B cell (primary cell): ENCODE measurements around the gene RNF150. TPM values are rescaled to one million over a fixed set of nuclear protein-coding genes. Genes with fewer than 3 reads are reported as not detected.

Experiments
- ATAC-seq: fragments of 200-7000 bp; cut with Tn5 transposase; one replicate; pipeline ENCODE4 v1.10.0; 2021; ENCODE audit warnings: low read depth, mild to moderate bottlenecking, moderate number of reproducible peaks, moderate library complexity
- CTCF ChIA-PET: fragments of 350-600 bp; sonication (Branson Sonifier 250); formaldehyde crosslinking; loops from one replicate; lab custom pipeline; 2021; ENCODE audit warnings: antibody characterized with exemption, inconsistent platforms; lab: Charles Lee
- POLR2A ChIA-PET: fragments of 350-600 bp; sonication (Branson Sonifier 250); formaldehyde crosslinking; loops from one replicate; lab custom pipeline; 2021; ENCODE audit warnings: antibody characterized with exemption; lab: Charles Lee
- DNase-seq: peaks from one replicate; pipeline ENCODE4 v3.0.0; 2013
- H2AFZ ChIP-seq: 2 replicates; pipeline ENCODE4 v1.6.1; 2012; ENCODE audit warnings: mild to moderate bottlenecking, low read depth, low read length; ENCODE audit not compliant: insufficient read depth, poor library complexity, severe bottlenecking
- H3K27ac ChIP-seq, 2 donors: 1 replicate in 1 of 2; 2 replicates in 1 of 2; pipeline ENCODE4 v1.5.1; 2012 to 2013; ENCODE audit warnings: low read length in 2 of 2, mild to moderate bottlenecking in 2 of 2, moderate library complexity in 1 of 2
- H3K27me3 ChIP-seq, 4 experiments: fragments of 200-600 bp in 1 of 4; sonication (generic) in 1 of 4; replicated peaks in 1 of 4; 1 replicate in 2 of 4; 2 replicates in 2 of 4; pipeline versions ENCODE4 v1.6.1 to v1.7.0; 2013 to 2016; ENCODE audit warnings: low read length in 3 of 4, mild to moderate bottlenecking in 2 of 4, mixed read lengths in 1 of 4, moderate library complexity in 1 of 4; ENCODE audit not compliant: insufficient read depth in 4 of 4, control insufficient read depth in 3 of 4; ENCODE audit errors: control extremely low read depth in 1 of 4
- H3K36me3 ChIP-seq, 2 experiments: replicated peaks in 1 of 2; 1 replicate in 1 of 2; 2 replicates in 1 of 2; pipeline versions ENCODE4 v1.6.1 to v1.7.1; 2013; ENCODE audit warnings: low read length in 1 of 2; ENCODE audit not compliant: insufficient read depth in 2 of 2, control insufficient read depth in 1 of 2; ENCODE audit errors: control extremely low read depth in 1 of 2, extremely low read depth in 1 of 2
- H3K4me1 ChIP-seq, 2 donors: fragments of 200-600 bp in 1 of 2; sonication (generic) in 1 of 2; 1 replicate in 1 of 2; 2 replicates in 1 of 2; pipeline versions ENCODE4 v1.5.1 to v1.6.1; 2013 to 2017; ENCODE audit warnings: low read length in 2 of 2; ENCODE audit not compliant: control insufficient read depth in 2 of 2, insufficient read depth in 2 of 2
- H3K4me2 ChIP-seq: replicated peaks from 2 replicates; pipeline ENCODE3; 2012; ENCODE audit warnings: mild to moderate bottlenecking, low read depth, low read length; ENCODE audit not compliant: poor library complexity, severe bottlenecking
- H3K4me3 ChIP-seq, 5 experiments: fragments of 200-600 bp in 1 of 5; sonication (generic) in 1 of 5; 1 replicate in 3 of 5; 2 replicates in 2 of 5; pipeline versions ENCODE4 v1.5.1 to v1.7.0; 2011 to 2016; ENCODE audit warnings: low read length in 4 of 5, mild to moderate bottlenecking in 4 of 5, low read depth in 2 of 5, control low read depth in 1 of 5, moderate library complexity in 1 of 5; ENCODE audit not compliant: insufficient read depth in 1 of 5; ENCODE audit errors: control extremely low read depth in 1 of 5, extremely low read depth in 1 of 5
- H3K79me2 ChIP-seq: fragments of 200-600 bp; sonication (generic); one replicate; pipeline ENCODE4 v1.6.0; 2016; ENCODE audit warnings: low read length; ENCODE audit not compliant: control insufficient read depth, insufficient read depth
- H3K9ac ChIP-seq: fragments of 200-600 bp; sonication (generic); 2 replicates; pipeline ENCODE4 v1.6.1; 2017; ENCODE audit warnings: mild to moderate bottlenecking, low read length, moderate library complexity
- H3K9me3 ChIP-seq, 3 donors: one replicate each; pipeline versions ENCODE4 v1.6.1 to v1.7.1; 2013; ENCODE audit warnings: low read length in 2 of 3; ENCODE audit not compliant: control insufficient read depth in 2 of 3, insufficient read depth in 1 of 3; ENCODE audit errors: control extremely low read depth in 1 of 3
- H4K20me1 ChIP-seq: 2 replicates; pipeline ENCODE4 v1.6.0; 2012; ENCODE audit warnings: mild to moderate bottlenecking, low read length; ENCODE audit not compliant: insufficient read depth, control insufficient read depth, poor library complexity, severe bottlenecking
- H3K27ac Mint-ChIP-seq: one replicate; pipeline ENCODE4 v1.8.0; 2021; ENCODE audit warnings: mixed read lengths
- H3K27me3 Mint-ChIP-seq: one replicate; pipeline ENCODE4 v1.8.0; 2021; ENCODE audit warnings: mixed read lengths
- H3K4me1 Mint-ChIP-seq: one replicate; pipeline ENCODE4 v1.8.0; 2021; ENCODE audit warnings: mixed read lengths
- H3K4me3 Mint-ChIP-seq: one replicate; pipeline ENCODE4 v1.8.0; 2021; ENCODE audit warnings: mixed read lengths
- H3K9me3 Mint-ChIP-seq: one replicate; pipeline ENCODE4 v1.8.0; 2022; ENCODE audit warnings: mixed read lengths; ENCODE audit not compliant: insufficient read depth
- EZH2 ChIP-seq: IDR thresholded peaks from 2 replicates; pipeline ENCODE4 v1.6.1; 2012; ENCODE audit warnings: borderline replicate concordance, low read depth, mild to moderate bottlenecking, moderate library complexity, low read length; ENCODE audit not compliant: insufficient read depth, poor library complexity, severe bottlenecking
- WGBS: methylation state at CpG from one replicate; pipeline ENCODE4 v1.1.5; 2013; ENCODE audit warnings: missing lambda C conversion rate; ENCODE audit not compliant: insufficient coverage; 5-methylcytosine and 5-hydroxymethylcytosine counted together
- intact Hi-C: fragments of 100-400 bp; cut with micrococcal nuclease; formaldehyde crosslinking; loops from one replicate; pipeline ENCODE4 v1.10.0; 2022
- polyA plus RNA-seq: library from polyadenylated mRNA; depleted of rRNA; stranded (reverse); fragments of >200 nt; gene quantifications from 2 replicates; pipeline ENCODE4 v1.2.3, GENCODE V29; 2012
- total RNA-seq, 2 donors: library from RNA; stranded (reverse); fragments of 120-200 nt in 1 of 2; gene quantifications; 1 replicate in 1 of 2; 2 replicates in 1 of 2; pipeline versions ENCODE4 v1.2.3 to v1.2.4, GENCODE V29; 2013 to 2022
- TF ChIP-seq, protein P1 (sequence below): fragments of 200-600 bp; IDR thresholded peaks from one replicate; pipeline ENCODE4 v1.8.0; 2022; ENCODE audit warnings: antibody characterized with exemption, mild to moderate bottlenecking

Gene RNF150
- total and polyA plus RNA-seq, 2 donors (not counting 1 experiment from before 2014, with no cell fraction given) = not detected

DNA sequence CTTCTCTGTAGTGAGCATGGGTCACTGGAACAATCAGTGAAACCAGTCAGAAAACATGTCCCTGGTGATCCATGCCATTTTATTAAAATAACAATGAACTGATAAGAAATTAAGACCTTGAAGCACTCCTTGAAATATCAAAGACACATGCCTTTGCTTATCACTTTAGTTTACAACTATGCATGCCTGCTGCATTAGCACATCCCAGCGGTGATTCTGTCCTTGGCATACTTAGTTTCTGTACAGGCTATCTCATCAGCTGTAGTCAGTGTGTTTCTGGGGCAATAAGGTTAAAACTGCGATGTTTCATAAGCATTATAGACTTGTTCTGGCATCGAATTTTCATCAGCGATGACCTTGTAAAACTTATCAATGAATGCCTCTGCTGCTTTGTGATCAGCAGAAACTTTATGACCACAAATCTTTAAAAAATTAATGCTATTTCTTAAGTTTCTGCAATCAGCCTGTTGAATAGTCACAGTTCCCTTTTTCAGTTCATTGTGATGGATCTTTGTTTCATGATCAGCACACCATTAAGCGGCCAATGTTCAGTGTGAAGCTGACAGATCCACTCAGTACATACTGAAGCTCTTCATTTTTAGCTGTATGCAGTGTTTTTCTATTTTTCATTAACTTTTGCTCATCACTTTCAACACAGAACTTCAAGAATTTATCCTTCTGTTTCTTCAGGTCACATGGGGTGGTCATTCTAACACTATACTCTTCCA is 150.5 kb downstream of the RNF150 start:
- H3K4me1 ChIP-seq = no peaks in the 10 kb centered on the region
- CTCF ChIA-PET = no interaction called here
- no peaks in the 10 kb centered on the region for H3K9me3 ChIP-seq
- H3K9ac ChIP-seq = no peak overlapping the region
- TF ChIP-seq EZH2 = no peak
- TF ChIP-seq, protein P1, sequence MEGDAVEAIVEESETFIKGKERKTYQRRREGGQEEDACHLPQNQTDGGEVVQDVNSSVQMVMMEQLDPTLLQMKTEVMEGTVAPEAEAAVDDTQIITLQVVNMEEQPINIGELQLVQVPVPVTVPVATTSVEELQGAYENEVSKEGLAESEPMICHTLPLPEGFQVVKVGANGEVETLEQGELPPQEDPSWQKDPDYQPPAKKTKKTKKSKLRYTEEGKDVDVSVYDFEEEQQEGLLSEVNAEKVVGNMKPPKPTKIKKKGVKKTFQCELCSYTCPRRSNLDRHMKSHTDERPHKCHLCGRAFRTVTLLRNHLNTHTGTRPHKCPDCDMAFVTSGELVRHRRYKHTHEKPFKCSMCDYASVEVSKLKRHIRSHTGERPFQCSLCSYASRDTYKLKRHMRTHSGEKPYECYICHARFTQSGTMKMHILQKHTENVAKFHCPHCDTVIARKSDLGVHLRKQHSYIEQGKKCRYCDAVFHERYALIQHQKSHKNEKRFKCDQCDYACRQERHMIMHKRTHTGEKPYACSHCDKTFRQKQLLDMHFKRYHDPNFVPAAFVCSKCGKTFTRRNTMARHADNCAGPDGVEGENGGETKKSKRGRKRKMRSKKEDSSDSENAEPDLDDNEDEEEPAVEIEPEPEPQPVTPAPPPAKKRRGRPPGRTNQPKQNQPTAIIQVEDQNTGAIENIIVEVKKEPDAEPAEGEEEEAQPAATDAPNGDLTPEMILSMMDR = no peak
- no peak overlapping the region for H3K4me3 ChIP-seq
- H3K27me3 ChIP-seq = peaks cover 0 to 4% (median 0%) of the 10 kb centered on the region in 4 experiments
- no peak overlapping the region for H3K4me3 Mint-ChIP-seq
- H3K27ac Mint-ChIP-seq = no peak overlapping the region
- H3K4me2 ChIP-seq = no peak overlapping the region
- H2AFZ ChIP-seq = no peak overlapping the region
- intact Hi-C loops = no loop called here
- H4K20me1 ChIP-seq = no peaks in the 10 kb centered on the region
- no peaks in the 10 kb centered on the region for H3K9me3 Mint-ChIP-seq
- WGBS = 87% methylated on average over 4 of the region's 5 CpGs
- H3K36me3 ChIP-seq = no peaks in the 10 kb centered on the region
- DNase-seq (no peak), ATAC-seq (no peak)
- no peaks in the 10 kb centered on the region for H3K79me2 ChIP-seq
- POLR2A ChIA-PET = no interaction called here
- H3K4me1 Mint-ChIP-seq = no peaks in the 10 kb centered on the region
- H3K27me3 Mint-ChIP-seq = peaks cover under 1% of the 10 kb centered on the region
- no peak overlapping the region for H3K27ac ChIP-seq

DNA sequence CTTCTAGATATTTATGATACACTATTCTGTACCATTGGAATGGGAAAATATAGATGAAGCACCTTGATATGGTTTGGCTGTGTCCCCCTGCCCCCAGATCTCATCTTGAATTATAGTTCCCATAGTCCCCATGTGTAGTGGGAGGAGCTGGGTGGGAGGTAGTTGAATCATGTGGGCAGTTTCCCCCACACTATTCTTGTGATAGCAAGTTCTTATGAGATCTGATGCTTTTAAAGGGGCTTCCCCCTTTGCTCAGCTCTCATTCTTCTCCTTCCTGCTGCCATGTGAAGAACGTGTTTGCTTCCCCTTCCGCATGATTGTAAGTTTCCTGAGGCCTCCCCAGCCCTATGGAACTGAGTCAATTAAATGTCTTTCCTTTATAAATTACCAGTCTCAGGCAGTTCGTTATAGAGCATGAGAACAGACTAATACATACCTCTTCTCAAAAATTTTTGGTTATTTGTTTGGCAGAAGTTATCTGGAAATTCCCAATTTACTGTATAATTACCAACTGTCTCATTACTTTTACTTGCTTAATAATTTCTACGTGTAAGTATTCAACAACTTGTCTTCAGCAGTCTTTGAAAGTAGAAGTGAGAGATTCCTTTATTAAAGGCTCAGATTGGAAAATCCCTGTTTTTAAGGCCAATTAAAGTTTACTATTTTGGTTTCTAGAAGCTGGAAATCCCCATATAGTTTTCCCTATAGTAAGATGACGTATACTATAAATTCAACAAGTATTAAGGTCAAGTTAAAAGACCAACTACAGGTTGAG is 152.7 kb downstream of the RNF150 start:
- H3K4me3 ChIP-seq = no peak overlapping the region
- no peak overlapping the region for H3K27ac ChIP-seq
- H3K9me3 ChIP-seq = no peaks in the 10 kb centered on the region
- no peak overlapping the region for H3K9ac ChIP-seq
- ChIA-PET CTCF (no interaction called here), POLR2A (no interaction called here)
- ATAC-seq (no peak), DNase-seq (no peak)
- TF ChIP-seq, protein P1 = no peak
- H3K4me2 ChIP-seq = no peak overlapping the region
- no peak overlapping the region for H2AFZ ChIP-seq
- H3K79me2 ChIP-seq = no peaks in the 10 kb centered on the region
- H3K4me1 Mint-ChIP-seq = no peaks in the 10 kb centered on the region
- H3K4me3 Mint-ChIP-seq = no peak overlapping the region
- intact Hi-C loops = no loop called here
- H3K27me3 ChIP-seq = peaks cover 0 to 4% (median 0%) of the 10 kb centered on the region in 4 experiments
- H3K9me3 Mint-ChIP-seq = no peaks in the 10 kb centered on the region
- WGBS = no CpG with 5 or more reads among the region's 5 CpGs
- no peaks in the 10 kb centered on the region for H4K20me1 ChIP-seq
- no peaks in the 10 kb centered on the region for H3K4me1 ChIP-seq
- peaks cover 8% of the 10 kb centered on the region for H3K27me3 Mint-ChIP-seq
- no peak overlapping the region for H3K27ac Mint-ChIP-seq
- no peaks in the 10 kb centered on the region for H3K36me3 ChIP-seq
